Endothelial cell of umbilical vein (primary cell): ENCODE data around the gene CEBPB. TPM values are rescaled to one million over a fixed set of nuclear protein-coding genes. Genes with fewer than 3 reads are reported as not detected.

Experiments used
- BruUV-seq: library from RNA; stranded (reverse); fragments of 400-500 nt; replicated peaks from 2 replicates; lab custom pipeline; 2021; lab: Mats Ljungman, UMichigan
- CTCF ChIA-PET: fragments of 300-600, 350-600 bp; sonication (Branson Sonifier 250); formaldehyde crosslinking; loops from one replicate; lab custom pipeline; 2021; ENCODE audit warnings: antibody characterized with exemption, inconsistent platforms; lab: Charles Lee
- POLR2A ChIA-PET: fragments of 300-600, 350-600 bp; sonication (Branson Sonifier 250); formaldehyde crosslinking; loops from one replicate; lab custom pipeline; 2021; ENCODE audit warnings: antibody characterized with exemption, inconsistent platforms; lab: Charles Lee
- DNase-seq: peaks from one replicate; pipeline ENCODE4 v3.0.0-alpha.2; 2011; ENCODE audit warnings: low read depth, low spot score
- FAIRE-seq: peaks from 2 replicates; lab custom pipeline; 2011; peaks lifted over from hg19 to GRCh38; lab: Jason Lieb, UNC
- H2AFZ ChIP-seq: 2 replicates; pipeline ENCODE4 v1.6.0; 2012; ENCODE audit warnings: low read depth, low read length, control low read depth, inconsistent platforms
- H3K27ac ChIP-seq: 2 replicates; pipeline ENCODE4 v1.5.1; 2011; ENCODE audit warnings: low read depth, mild to moderate bottlenecking, control low read depth, low read length, moderate library complexity; ENCODE audit not compliant: insufficient read depth
- H3K27me3 ChIP-seq, 2 experiments: 2 replicates each; pipeline versions ENCODE4 v1.6.0 to v1.6.1; 2011; ENCODE audit warnings: low read length in 2 of 2, mixed read lengths in 1 of 2; ENCODE audit not compliant: control insufficient read depth in 2 of 2, insufficient read depth in 2 of 2
- H3K36me3 ChIP-seq, 2 experiments: 2 replicates in 1 of 2; 3 replicates in 1 of 2; pipeline ENCODE4 v1.5.1; 2011; ENCODE audit warnings: low read length in 2 of 2, mild to moderate bottlenecking in 1 of 2, moderate library complexity in 1 of 2; ENCODE audit not compliant: control insufficient read depth in 2 of 2, insufficient read depth in 2 of 2; ENCODE audit errors: extremely low read depth in 1 of 2
- H3K4me1 ChIP-seq: 3 replicates; pipeline ENCODE4 v1.5.1; 2011; ENCODE audit warnings: mild to moderate bottlenecking, low read length; ENCODE audit not compliant: control insufficient read depth, insufficient read depth; ENCODE audit errors: extremely low read depth
- H3K4me2 ChIP-seq: 2 replicates; pipeline ENCODE4 v1.6.1; 2011; ENCODE audit warnings: low read length, control low read depth, mixed read lengths; ENCODE audit not compliant: insufficient read depth
- H3K4me3 ChIP-seq, 3 experiments: fragments of 200-600 bp in 1 of 3; sonication (generic), shearing (Covaris generic) in 1 of 3; replicated peaks in 1 of 3; 2 replicates each; pipeline ENCODE4 v1.5.1; 2011 to 2016; ENCODE audit warnings: control low read depth in 3 of 3, low read length in 3 of 3, mild to moderate bottlenecking in 2 of 3, inconsistent platforms in 1 of 3, low read depth in 1 of 3, moderate library complexity in 1 of 3; ENCODE audit not compliant: insufficient read depth in 1 of 3
- H3K79me2 ChIP-seq: 2 replicates; pipeline ENCODE4 v1.6.0; 2012; ENCODE audit warnings: low read length, inconsistent platforms; ENCODE audit not compliant: control insufficient read depth, insufficient read depth
- H3K9ac ChIP-seq: replicated peaks from 2 replicates; pipeline ENCODE3; 2011; ENCODE audit warnings: low read length, control low read depth; ENCODE audit not compliant: insufficient read depth; ENCODE audit errors: extremely low read depth
- H3K9me1 ChIP-seq: replicated peaks from 3 replicates; pipeline ENCODE4 v1.6.0; 2011; ENCODE audit warnings: mild to moderate bottlenecking, low read length; ENCODE audit not compliant: control insufficient read depth, insufficient read depth; ENCODE audit errors: extremely low read depth
- H3K9me3 ChIP-seq: replicated peaks from 2 replicates; pipeline ENCODE4 v1.5.1; 2012; ENCODE audit warnings: low read length, inconsistent platforms; ENCODE audit not compliant: control insufficient read depth, insufficient read depth
- H4K20me1 ChIP-seq: replicated peaks from 2 replicates; pipeline ENCODE3; 2011; ENCODE audit warnings: mild to moderate bottlenecking, low read length; ENCODE audit not compliant: control insufficient read depth, insufficient read depth; ENCODE audit errors: extremely low read depth
- FOS ChIP-seq: IDR thresholded peaks from 2 replicates; pipeline ENCODE4 v1.6.1; 2011; ENCODE audit warnings: mild to moderate bottlenecking, low read length, moderate library complexity, borderline replicate concordance; ENCODE audit not compliant: insufficient read depth
- GATA2 ChIP-seq: IDR thresholded peaks from 2 replicates; pipeline ENCODE4 v1.7.0; 2011; ENCODE audit warnings: low read depth, mild to moderate bottlenecking, moderate library complexity, mixed read lengths, low read length; ENCODE audit not compliant: insufficient read length, insufficient read depth
- JUN ChIP-seq: IDR thresholded peaks from 2 replicates; pipeline ENCODE4 v1.6.1; 2011; ENCODE audit warnings: borderline replicate concordance, low read depth; ENCODE audit not compliant: insufficient read length, insufficient read depth
- POLR2A ChIP-seq: IDR thresholded peaks from 2 replicates; pipeline ENCODE4 v1.6.1; 2012; ENCODE audit warnings: low read depth, mild to moderate bottlenecking, control low read depth, low read length
- POLR2AphosphoS5 ChIP-seq: IDR thresholded peaks from 2 replicates; pipeline ENCODE4 v1.6.1; 2012; ENCODE audit warnings: low read depth, mild to moderate bottlenecking, control low read depth, low read length, moderate library complexity; ENCODE audit not compliant: insufficient read depth
- dilution Hi-C: fragments of 300-500 bp; cut with MboI; formaldehyde crosslinking; loops from one replicate; pipeline ENCODE4 v1.15.0; 2019; ENCODE audit warnings: low sequenced_read_pairs; ENCODE audit not compliant: extremely low pct_ligation_motif_present
- intact Hi-C: fragments of 100-400 bp; cut with micrococcal nuclease; formaldehyde crosslinking; loops from one replicate; pipeline ENCODE4 v1.10.0; 2022
- polyA plus RNA-seq, 4 experiments: library from polyadenylated mRNA; depleted of rRNA in 3 of 4; stranded (reverse) in 3 of 4; unstranded in 1 of 4; fragments of >200 nt; gene quantifications; 2 replicates each; pipeline versions ENCODE4 v1.2.1 to v1.2.3, GENCODE V29; 2011 to 2012; ENCODE audit warnings: missing spikeins in 1 of 4
- total RNA-seq: library from RNA; stranded (reverse); gene quantifications from 2 replicates; pipeline ENCODE4 v1.2.3, GENCODE V29; 2021
- TF ChIP-seq, protein P1 (sequence below), 2 donors: IDR thresholded peaks; 1 replicate in 1 of 2; 2 replicates in 1 of 2; pipeline ENCODE4 v1.5.1; 2011; ENCODE audit warnings: low read length in 2 of 2, mild to moderate bottlenecking in 2 of 2, moderate library complexity in 2 of 2, control low read depth in 1 of 2, inconsistent platforms in 1 of 2, low read depth in 1 of 2; ENCODE audit not compliant: insufficient read depth in 1 of 2; ENCODE audit errors: extremely low read depth in 1 of 2
- TF ChIP-seq, protein P2 (sequence below): IDR thresholded peaks from 2 replicates; pipeline ENCODE4 v1.6.1; 2011; ENCODE audit not compliant: insufficient read depth, insufficient read length

The CEBPB gene
- total and polyA plus RNA-seq, 2 donors (not counting 3 experiments of a cell fraction or from before 2014, with no cell fraction given), result 3.7 to 11.4 TPM

DNA sequence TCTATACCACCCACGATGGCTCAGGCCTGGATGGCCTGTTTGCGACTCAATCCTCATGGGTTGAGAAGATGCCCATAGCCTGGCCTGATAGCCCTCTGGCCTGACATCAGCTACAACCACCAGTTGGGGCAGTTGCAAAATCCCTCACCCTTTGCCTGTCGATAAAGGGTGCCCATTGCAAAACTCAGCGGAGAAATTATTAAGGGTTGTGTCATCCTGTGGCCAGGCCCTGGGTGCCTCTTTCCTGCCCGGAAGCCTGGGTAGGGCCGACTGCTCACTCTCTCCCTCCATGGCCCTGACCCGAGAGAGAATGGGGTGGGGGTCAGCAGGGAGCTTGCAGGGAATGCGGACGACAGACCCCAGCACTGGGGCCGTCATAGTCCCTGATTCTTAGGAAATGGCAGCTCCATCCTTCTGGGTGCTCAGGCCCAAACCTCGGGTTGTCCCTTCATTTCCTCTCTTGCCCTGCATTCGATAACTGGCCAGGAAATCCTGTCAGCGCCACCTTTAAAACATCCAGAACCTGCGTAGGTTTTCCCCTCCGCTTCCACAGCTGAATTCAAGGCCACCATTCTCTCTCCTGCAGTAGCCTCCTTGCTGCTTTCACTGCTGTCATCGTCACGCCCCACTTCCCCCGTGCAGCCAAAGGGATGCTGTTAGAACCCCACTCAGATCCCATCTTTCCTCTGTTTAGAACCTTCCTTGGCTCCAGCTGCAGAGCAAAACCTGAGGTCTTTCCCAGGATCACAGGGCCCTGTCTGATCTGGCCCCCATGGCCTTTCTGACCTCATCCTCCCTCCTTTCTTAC is 31.1 kb downstream of the CEBPB start:
- intact Hi-C loops (no loop called here), dilution Hi-C loops (no loop called here)
- no peak overlapping the region for H3K4me2 ChIP-seq
- H3K79me2 ChIP-seq, result no peaks in the 10 kb centered on the region
- ChIA-PET CTCF (no interaction called here), POLR2A (no interaction called here)
- H3K36me3 ChIP-seq, result no peaks in the 10 kb centered on the region
- H3K27me3 ChIP-seq, result no peaks in the 10 kb centered on the region
- H3K9ac ChIP-seq, result no peak overlapping the region
- H3K4me1 ChIP-seq, result no peaks in the 10 kb centered on the region
- no TSS peak for BruUV-seq
- no peaks in the 10 kb centered on the region for H4K20me1 ChIP-seq
- no peaks in the 10 kb centered on the region for H3K9me1 ChIP-seq
- no peak overlapping the region for H2AFZ ChIP-seq
- no peak overlapping the region for H3K4me3 ChIP-seq
- FAIRE-seq (no peak), DNase-seq (no peak)
- TF ChIP-seq POLR2AphosphoS5, result no peak
- TF ChIP-seq POLR2A, result no peak
- TF ChIP-seq, protein P1, sequence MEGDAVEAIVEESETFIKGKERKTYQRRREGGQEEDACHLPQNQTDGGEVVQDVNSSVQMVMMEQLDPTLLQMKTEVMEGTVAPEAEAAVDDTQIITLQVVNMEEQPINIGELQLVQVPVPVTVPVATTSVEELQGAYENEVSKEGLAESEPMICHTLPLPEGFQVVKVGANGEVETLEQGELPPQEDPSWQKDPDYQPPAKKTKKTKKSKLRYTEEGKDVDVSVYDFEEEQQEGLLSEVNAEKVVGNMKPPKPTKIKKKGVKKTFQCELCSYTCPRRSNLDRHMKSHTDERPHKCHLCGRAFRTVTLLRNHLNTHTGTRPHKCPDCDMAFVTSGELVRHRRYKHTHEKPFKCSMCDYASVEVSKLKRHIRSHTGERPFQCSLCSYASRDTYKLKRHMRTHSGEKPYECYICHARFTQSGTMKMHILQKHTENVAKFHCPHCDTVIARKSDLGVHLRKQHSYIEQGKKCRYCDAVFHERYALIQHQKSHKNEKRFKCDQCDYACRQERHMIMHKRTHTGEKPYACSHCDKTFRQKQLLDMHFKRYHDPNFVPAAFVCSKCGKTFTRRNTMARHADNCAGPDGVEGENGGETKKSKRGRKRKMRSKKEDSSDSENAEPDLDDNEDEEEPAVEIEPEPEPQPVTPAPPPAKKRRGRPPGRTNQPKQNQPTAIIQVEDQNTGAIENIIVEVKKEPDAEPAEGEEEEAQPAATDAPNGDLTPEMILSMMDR (IDR thresholded peaks at IDR 0.05; ENCODE audit: extremely low read depth in 1 of 2, insufficient read depth in 1 of 2, low read depth in 1 of 2, low read length in 2 of 2), result no peak
- TF ChIP-seq FOS, result no peak
- no peak for TF ChIP-seq JUN
- TF ChIP-seq GATA2, result no peak
- TF ChIP-seq, protein P2, sequence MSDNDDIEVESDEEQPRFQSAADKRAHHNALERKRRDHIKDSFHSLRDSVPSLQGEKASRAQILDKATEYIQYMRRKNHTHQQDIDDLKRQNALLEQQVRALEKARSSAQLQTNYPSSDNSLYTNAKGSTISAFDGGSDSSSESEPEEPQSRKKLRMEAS, result no peak
- no peaks in the 10 kb centered on the region for H3K9me3 ChIP-seq
- no peak overlapping the region for H3K27ac ChIP-seq
